Psoas muscle (tissue), 8 donors: ENCODE measurements around the gene CPTP. TPM values are rescaled to one million over a fixed set of nuclear protein-coding genes. Genes with fewer than 3 reads are reported as not detected.

Experiments
- ATAC-seq, 4 donors: fragments of 200-7000 bp; cut with Tn5 transposase; one replicate each; pipeline ENCODE4 v1.9.1; 2020; ENCODE audit warnings: moderate library complexity in 3 of 4, mild to moderate bottlenecking in 2 of 4
- DNase-seq, 2 donors: peaks; one replicate each; pipeline ENCODE4 v3.0.0-alpha.2; 2020
- H3K27ac ChIP-seq: fragments of 200-600 bp; one replicate; pipeline ENCODE4 v1.8.0; 2022
- H3K27me3 ChIP-seq, 3 donors: fragments of 200-600 bp in 1 of 3; one replicate each; pipeline versions ENCODE4 v1.6.1 to v1.8.0; 2013 to 2022; ENCODE audit warnings: low read length in 2 of 3, mild to moderate bottlenecking in 2 of 3, moderate library complexity in 1 of 3; ENCODE audit not compliant: insufficient read depth in 3 of 3
- H3K36me3 ChIP-seq, 2 donors: fragments of 200-600 bp in 1 of 2; one replicate each; pipeline versions ENCODE4 v1.6.1 to v1.8.0; 2013 to 2022; ENCODE audit warnings: low read depth in 1 of 2, mild to moderate bottlenecking in 1 of 2, moderate library complexity in 1 of 2; ENCODE audit not compliant: insufficient read depth in 1 of 2
- H3K4me1 ChIP-seq: fragments of 200-600 bp; one replicate; pipeline ENCODE4 v1.8.0; 2022
- H3K4me3 ChIP-seq: fragments of 200-600 bp; one replicate; pipeline ENCODE4 v1.8.0; 2022; ENCODE audit warnings: mild to moderate bottlenecking
- H3K9me3 ChIP-seq: fragments of 200-600 bp; one replicate; pipeline ENCODE4 v1.8.0; 2022
- CTCF ChIP-seq: fragments of 200-600 bp; IDR thresholded peaks from one replicate; pipeline ENCODE4 v1.8.0; 2022; ENCODE audit warnings: antibody characterized with exemption
- WGBS, 3 donors: extraction: QIAGEN DNeasy Blood & Tissue Kit; methylation state at CpG; one replicate each; pipeline versions ENCODE4 v1.1.6 to v1.1.7; 2013; 5-methylcytosine and 5-hydroxymethylcytosine counted together
- intact Hi-C, 2 donors: fragments of 100-400 bp; cut with DNase I; formaldehyde crosslinking; loops; one replicate each; pipeline versions ENCODE4 v1.11.0 to v1.14.2; 2022
- polyA plus RNA-seq, 3 donors: library from polyadenylated mRNA; stranded (reverse); fragments of 200-250 nt; gene quantifications; one replicate each; pipeline ENCODE4 v1.2.3, GENCODE V29; 2013
- total RNA-seq, 4 donors: library from RNA; stranded (reverse); fragmentation: NEBNext Ultra II Directional in 2 of 4; extraction: Animal tissue kit (Norgen Biotek cat#: 25700) in 2 of 4; gene quantifications; one replicate each; pipeline versions ENCODE4 v1.2.1 to v1.2.4, GENCODE V29; 2021 to 2023
- donor health status: healthy with polysubstance abuse.
- donor health status: DM: no; HTN: no; CAD: no; lungs with moderate emphysema.
- donor health status: Bipolar disorder and iron deficiency.
- donor health status: healthy.
- donor health status: DM: yes; HTN: yes; CAD: no.
- donor health status: DM: no; HTN: no; CAD: no.
- donor health status: DM: no; HTN: no; CAD: no.
- donor health status: DM: yes; HTN: yes; CAD: no.

CPTP gene
- total and polyA plus RNA-seq, 7 donors = 18.2 to 39.5 (median 31.3) TPM

GRCh38 chr1:1347026-1347595 lies 22.5 kb downstream of the CPTP start:
- peak overlapping the region; percentile 73 for H3K4me3 ChIP-seq
- WGBS, 3 donors = 43 to 58% (median 47%) methylated on average over 9 to 10 of the region's 10 CpGs
- ATAC-seq (no peak), DNase-seq (no peak)
- peak overlapping the region; percentile 97 for H3K27ac ChIP-seq
- no peaks in the 10 kb centered on the region for H3K27me3 ChIP-seq
- intact Hi-C loops = loop anchor here in 1 of 2 donors (1.0 to 5.0 kb wide), 2 partner anchors 40 to 158 kb away; partner anchors contain the start of genes ACAP3 and PUSL1
- no peaks in the 10 kb centered on the region for H3K9me3 ChIP-seq
- peaks cover 60% of the 10 kb centered on the region for H3K4me1 ChIP-seq
- H3K36me3 ChIP-seq = no peaks in the 10 kb centered on the region
- no peak for TF ChIP-seq CTCF

- ATAC-seq (peak; percentile 49 to 65 (median 53)), DNase-seq (peak; percentile 62 to 79)
- Histone ChIP-seq H3K36me3 (no peaks in the 10 kb centered on the region), H3K9me3 (no peaks in the 10 kb centered on the region), H3K27ac (peak overlapping the region; percentile 97), H3K27me3 (no peaks in the 10 kb centered on the region), H3K4me1 (peaks cover 54% of the 10 kb centered on the region), H3K4me3 (peak overlapping the region; percentile 73)
- 11 to 17% (median 13%) methylated on average over 25 to 26 of the region's 26 CpGs for WGBS, 3 donors
- intact Hi-C loops = loop anchor here in 1 of 2 donors (1.0 to 5.0 kb wide), 4 partner anchors 25 to 157 kb away; partner anchors contain the start of genes ACAP3, PUSL1 and UBE2J2
- no peak for TF ChIP-seq CTCF
Observed at GRCh38 chr1:1347663-1348419, 23.2 kb downstream of the CPTP start.

DNA sequence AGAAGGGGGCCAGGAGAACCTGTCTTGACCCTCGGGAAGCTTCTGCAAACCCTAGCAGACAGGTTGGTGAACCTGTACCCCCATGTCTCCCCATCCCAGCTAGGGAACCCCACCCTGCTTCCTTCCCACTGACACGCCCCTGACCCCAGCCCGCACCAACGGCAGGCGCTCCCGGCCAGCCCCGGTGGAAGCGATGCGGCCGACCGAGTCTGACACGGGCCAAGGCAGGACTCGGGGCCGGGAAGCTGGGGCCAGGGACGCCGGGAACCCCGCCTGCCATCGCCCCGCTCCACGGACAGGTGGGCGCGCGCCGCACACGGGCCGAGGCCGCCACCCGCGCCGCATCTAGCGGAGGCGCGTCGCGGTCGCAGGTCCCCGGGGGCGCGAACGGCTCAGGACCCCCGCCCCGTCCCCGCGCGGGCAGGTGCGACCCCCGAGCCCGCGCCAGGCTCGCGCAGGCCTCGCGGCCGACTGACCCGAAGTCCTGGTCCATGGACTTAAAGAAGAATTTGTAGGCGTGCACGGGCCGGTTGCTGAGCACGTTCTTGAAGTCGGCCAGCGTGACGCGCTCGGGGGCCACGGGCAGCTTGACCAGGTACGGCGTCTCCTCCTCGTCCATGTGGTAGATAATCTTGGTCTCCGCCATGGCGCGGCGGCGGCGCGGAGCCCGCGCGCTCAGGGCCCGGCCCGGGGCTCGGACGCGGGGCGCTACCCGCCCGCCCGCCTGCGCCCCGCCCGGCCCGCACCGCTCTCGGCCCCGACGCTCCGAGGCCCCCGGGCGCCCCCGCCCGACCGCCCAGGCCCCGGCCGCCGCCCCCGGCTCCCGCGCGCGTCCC lies 24.0 kb downstream of the CPTP start:
- DNase-seq (no peak), ATAC-seq (no peak)
- no peaks in the 10 kb centered on the region for H3K9me3 ChIP-seq
- TF ChIP-seq CTCF = no peak
- peaks cover 53% of the 10 kb centered on the region for H3K4me1 ChIP-seq
- H3K4me3 ChIP-seq = peak overlapping the region; percentile 73
- intact Hi-C loops = loop anchor here in 1 of 2 donors (2.0 to 5.0 kb wide), 3 partner anchors 24 to 76 kb away; partner anchors contain the start of genes ACAP3, PUSL1 and UBE2J2
- 0 to 3% (median 1%) methylated on average over 33 to 109 of the region's 109 CpGs for WGBS, 3 donors
- H3K27me3 ChIP-seq = no peaks in the 10 kb centered on the region
- peak overlapping the region; percentile 97 for H3K27ac ChIP-seq
- no peaks in the 10 kb centered on the region for H3K36me3 ChIP-seq

- peak within 1 kb of the TSS; percentile 83 for H3K4me3 ChIP-seq
- H3K27me3 ChIP-seq = peaks cover 0 to 4% (median 0%) of the 10 kb centered on the region in 3 donors
- WGBS, 3 donors = 0 to 1% (median 1%) methylated on average over 44 to 117 of the region's 122 CpGs
- H3K36me3 ChIP-seq = peaks cover 0 to 4% of the 10 kb centered on the region in 2 donors
- peaks cover 46% of the 10 kb centered on the region for H3K4me1 ChIP-seq
- TF ChIP-seq CTCF = peak; percentile 42
- peak within 1 kb of the TSS; percentile 97 for H3K27ac ChIP-seq
- H3K9me3 ChIP-seq = no peaks in the 10 kb centered on the region
- DNase-seq (peak; percentile 78 to 88), ATAC-seq (peak; percentile 22 to 40 (median 32))
- intact Hi-C loops = loop anchor here in 1 of 2 donors (2.0 to 5.0 kb wide), 3 partner anchors 23 to 77 kb away; partner anchors contain the start of genes ACAP3, PUSL1 and UBE2J2
Observed at GRCh38 chr1:1349256-1350012, 24.8 kb downstream of the CPTP start, which contains the start of gene DVL1. Gene DVL1 (minus strand): TSS chr1:1349418. CDS start chr1:1349065, 353 bp downstream.
